ENCODE data around the gene DCPS. TPM values are rescaled to one million over a fixed set of nuclear protein-coding genes. Genes with fewer than 3 reads are reported as not detected.
"Not testable (repeated sequence)": the region's sequence is repeated elsewhere in the genome, so short reads cannot be mapped to it uniquely, and the experiment has no call there.

The DCPS gene
- total and polyA plus RNA-seq, 2 experiments from 2014 or later, result 12.1 to 26.1 TPM

DNA sequence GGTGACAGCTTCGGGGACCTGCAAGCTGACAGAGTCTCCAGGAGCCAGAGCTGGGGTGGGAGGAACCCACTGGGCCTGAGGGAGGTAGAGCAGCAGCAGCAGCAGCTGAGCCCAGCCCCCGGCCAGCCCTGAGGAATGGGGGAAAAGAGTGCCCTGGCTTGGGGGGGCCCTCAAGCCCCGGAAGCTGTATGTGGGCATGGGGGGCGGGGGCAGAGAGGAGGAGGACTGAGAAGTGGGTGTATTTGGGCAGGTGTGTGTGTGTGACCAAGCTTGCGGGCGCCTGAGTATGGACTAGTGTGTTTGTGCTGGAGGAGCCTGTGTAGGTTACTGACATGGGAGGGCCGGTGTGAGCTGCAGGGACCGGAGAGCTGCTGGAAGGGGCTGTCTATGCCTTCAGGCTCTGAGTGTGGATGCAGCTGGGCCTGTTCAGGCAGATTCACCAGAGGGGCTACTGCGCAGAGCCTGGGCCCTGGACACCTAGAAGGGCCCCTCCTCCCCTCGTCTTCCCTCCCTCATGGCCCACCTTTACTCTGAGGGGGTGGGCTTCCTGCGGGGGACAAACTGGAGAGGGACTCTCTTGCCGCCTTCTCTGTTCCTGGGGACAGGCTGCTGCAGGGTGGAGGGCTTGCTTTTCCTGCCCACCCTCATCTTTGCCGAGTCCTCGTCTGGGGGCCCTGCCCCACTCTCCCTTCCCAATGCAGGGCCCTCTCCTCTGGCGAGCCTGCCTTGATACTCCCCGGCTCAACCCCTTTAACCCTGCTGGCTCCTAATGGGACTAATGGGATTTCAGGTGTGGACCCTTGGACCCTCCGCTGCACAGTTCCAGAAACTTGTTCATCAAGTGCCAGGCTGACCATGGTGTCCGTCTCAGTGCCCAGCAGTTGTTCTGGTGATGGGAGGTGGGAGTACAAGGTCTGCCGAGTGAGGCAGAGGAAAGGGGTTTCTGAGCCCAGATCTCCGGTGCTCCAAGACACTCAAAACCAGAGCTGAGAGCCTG is 79.8 kb downstream of the DCPS start:
- Histone ChIP-seq H3K9me2 (ENCODE audit: insufficient read depth) (no peaks in the 10 kb centered on the region), H3K4me3 (no peak overlapping the region), H3K27me3 (replicated peaks; ENCODE audit: insufficient read depth) (no peaks in the 10 kb centered on the region), H3K9me3 (ENCODE audit: low read depth) (no peaks in the 10 kb centered on the region), H3K4me1 (ENCODE audit: insufficient read depth) (no peaks in the 10 kb centered on the region), H3K4me2 (ENCODE audit: unreplicated experiment) (no peak overlapping the region), H3K36me3 (ENCODE audit: low read depth) (no peaks in the 10 kb centered on the region), H3F3A (ENCODE audit: insufficient read depth) (no peaks in the 10 kb centered on the region), H3K9ac (no peak overlapping the region), H2AFZ (no peak overlapping the region), H3K27ac (no peak overlapping the region), H4K20me1 (ENCODE audit: insufficient read depth) (0 out of 2 replicates have a peak, but pooled peaks cover 10% of the 10 kb centered on the region), H3K79me2 (ENCODE audit: insufficient read depth) (peaks cover 56% of the 10 kb centered on the region)
- no peak for DNase-seq
- TF ChIP-seq EZH2 (IDR thresholded peaks at IDR 0.05; ENCODE audit: insufficient read depth, poor library complexity, severe bottlenecking) (no peak), EZH2phosphoT487 (IDR thresholded peaks at IDR 0.05; ENCODE audit: insufficient read depth, low read depth) (no peak)
- 67 to 70% methylated on average over 17 to 20 of the region's 20 CpGs for WGBS, 2 experiments (ENCODE audit: low coverage in 1 of 2, low lambda C conversion rate in 2 of 2, missing lambda C conversion rate in 2 of 2)
- in situ Hi-C loops (cut with MboI), result no loop called here

DNA sequence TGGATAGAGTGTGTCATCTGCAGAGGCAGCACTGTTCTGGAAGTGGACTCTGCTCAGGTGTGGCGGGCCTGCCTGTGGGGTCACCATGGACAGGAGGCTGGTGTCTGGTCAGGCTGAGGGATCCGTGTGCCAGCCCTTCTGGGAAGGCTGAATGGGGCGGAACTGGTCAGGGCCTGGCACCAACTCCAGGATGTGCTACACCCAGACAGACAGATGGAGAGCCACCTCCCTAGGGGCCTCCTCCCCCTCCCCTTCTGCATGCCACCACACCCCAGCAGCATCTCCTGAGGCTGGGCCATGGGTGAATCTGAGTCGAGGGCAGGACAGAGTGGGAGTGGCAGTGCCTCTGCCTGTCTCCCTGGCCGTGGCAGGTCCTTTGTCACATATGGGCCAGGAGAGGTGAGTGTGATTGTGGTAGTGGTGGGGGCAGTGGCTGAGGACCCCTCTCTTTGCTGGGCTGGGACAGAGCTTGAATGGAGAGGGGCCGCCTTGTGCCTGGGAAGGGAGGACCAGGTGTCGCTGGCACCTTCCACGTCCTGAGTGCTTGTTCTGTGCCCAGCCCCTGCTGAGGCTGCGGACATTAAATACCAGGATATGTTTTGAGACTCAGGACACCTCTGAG is 80.7 kb downstream of the DCPS start:
- Histone ChIP-seq H3K27ac (no peak overlapping the region), H4K20me1 (ENCODE audit: insufficient read depth) (0 out of 2 replicates have a peak, but pooled peaks cover 10% of the 10 kb centered on the region), H3K9me2 (ENCODE audit: insufficient read depth) (no peaks in the 10 kb centered on the region), H3K4me1 (ENCODE audit: insufficient read depth) (no peaks in the 10 kb centered on the region), H3K9me3 (ENCODE audit: low read depth) (no peaks in the 10 kb centered on the region), H3K9ac (no peak overlapping the region), H3K36me3 (ENCODE audit: low read depth) (no peaks in the 10 kb centered on the region), H2AFZ (no peak overlapping the region), H3K27me3 (replicated peaks; ENCODE audit: insufficient read depth) (no peaks in the 10 kb centered on the region), H3K79me2 (ENCODE audit: insufficient read depth) (peaks cover 56% of the 10 kb centered on the region), H3F3A (ENCODE audit: insufficient read depth) (no peaks in the 10 kb centered on the region), H3K4me2 (ENCODE audit: unreplicated experiment) (no peak overlapping the region), H3K4me3 (no peak overlapping the region)
- no peak for DNase-seq
- in situ Hi-C loops (cut with MboI), result no loop called here
- WGBS, 2 experiments (ENCODE audit: low coverage in 1 of 2, low lambda C conversion rate in 2 of 2, missing lambda C conversion rate in 2 of 2), result 71 to 82% methylated on average over 9 of the region's 9 CpGs
- TF ChIP-seq EZH2 (IDR thresholded peaks at IDR 0.05; ENCODE audit: insufficient read depth, poor library complexity, severe bottlenecking) (no peak), EZH2phosphoT487 (IDR thresholded peaks at IDR 0.05; ENCODE audit: insufficient read depth, low read depth) (no peak)

DNA sequence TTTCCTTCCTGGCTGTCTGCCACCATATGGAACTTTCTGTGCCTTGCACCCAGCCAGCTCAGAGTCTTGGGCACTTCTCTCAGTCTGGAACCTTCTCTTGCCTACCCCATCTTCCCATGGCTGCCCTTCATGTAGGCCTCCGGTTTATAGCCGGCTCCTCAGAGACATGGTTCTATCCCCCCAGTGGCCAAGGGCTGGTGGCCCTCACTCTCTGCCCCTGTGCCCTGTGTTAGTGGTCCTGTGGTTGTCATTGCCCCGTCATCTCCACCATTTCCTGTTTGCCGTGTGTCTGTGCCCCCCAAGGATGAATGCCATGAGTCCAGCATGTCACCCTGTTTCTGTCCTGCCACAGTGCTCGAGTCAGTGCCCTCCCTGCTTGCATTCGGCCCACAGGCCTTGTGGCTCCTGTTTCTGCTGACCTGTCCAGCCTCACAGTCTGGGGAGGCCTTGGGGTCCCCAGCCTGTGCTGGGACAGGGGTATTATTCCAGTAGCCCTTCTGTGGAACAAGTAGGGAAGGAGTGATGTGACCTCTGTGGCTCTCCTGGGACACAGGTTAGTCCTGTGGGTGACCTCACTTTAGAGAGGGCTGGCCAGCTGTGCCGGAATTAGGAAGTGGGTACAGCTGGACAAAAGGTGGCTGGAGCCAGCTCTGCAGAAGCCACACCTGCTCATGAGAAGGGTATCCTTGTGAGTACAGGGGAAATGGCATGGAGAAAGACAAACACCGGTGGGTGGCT is 82.3 kb downstream of the DCPS start:
- Histone ChIP-seq H3K9ac (no peak overlapping the region), H3K4me1 (ENCODE audit: insufficient read depth) (no peaks in the 10 kb centered on the region), H2AFZ (no peak overlapping the region), H4K20me1 (ENCODE audit: insufficient read depth) (no peaks in the 10 kb centered on the region), H3K9me2 (ENCODE audit: insufficient read depth) (no peaks in the 10 kb centered on the region), H3K36me3 (ENCODE audit: low read depth) (no peaks in the 10 kb centered on the region), H3F3A (ENCODE audit: insufficient read depth) (no peaks in the 10 kb centered on the region), H3K79me2 (ENCODE audit: insufficient read depth) (peaks cover 55% of the 10 kb centered on the region), H3K27ac (no peak overlapping the region), H3K9me3 (ENCODE audit: low read depth) (no peaks in the 10 kb centered on the region), H3K4me2 (ENCODE audit: unreplicated experiment) (no peak overlapping the region), H3K27me3 (replicated peaks; ENCODE audit: insufficient read depth) (no peaks in the 10 kb centered on the region), H3K4me3 (no peak overlapping the region)
- WGBS, 2 experiments (ENCODE audit: low coverage in 1 of 2, low lambda C conversion rate in 2 of 2, missing lambda C conversion rate in 2 of 2), result 71 to 72% methylated on average over 8 of the region's 8 CpGs
- TF ChIP-seq EZH2 (IDR thresholded peaks at IDR 0.05; ENCODE audit: insufficient read depth, poor library complexity, severe bottlenecking), result no peak
- DNase-seq, result no peak
- in situ Hi-C loops (cut with MboI), result no loop called here

DNA sequence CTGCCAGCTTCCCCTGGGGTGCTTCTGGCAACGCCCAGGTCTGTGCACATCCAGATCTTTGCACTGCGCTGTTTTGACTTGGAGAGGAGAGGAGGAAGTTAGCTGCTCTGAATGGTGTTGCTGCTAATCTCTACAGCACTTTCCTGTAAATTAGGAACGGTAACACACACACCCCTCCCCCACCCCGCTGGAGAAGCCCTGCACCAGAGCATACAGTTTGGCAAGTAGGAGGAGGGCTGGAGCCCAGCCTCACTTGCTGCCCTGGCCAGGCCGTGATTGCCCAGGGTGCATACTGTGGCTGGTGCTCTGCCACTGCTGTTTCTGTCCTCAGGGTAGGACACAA is 82.8 kb downstream of the DCPS start:
- H3K27ac ChIP-seq; H3K27me3 ChIP-seq (replicated peaks; ENCODE audit: insufficient read depth); in situ Hi-C loops (cut with MboI); H2AFZ ChIP-seq; DNase-seq; H4K20me1 ChIP-seq (ENCODE audit: insufficient read depth); H3K9me2 ChIP-seq (ENCODE audit: insufficient read depth); H3F3A ChIP-seq (ENCODE audit: insufficient read depth); H3K4me2 ChIP-seq (ENCODE audit: unreplicated experiment); H3K9ac ChIP-seq; H3K4me1 ChIP-seq (ENCODE audit: insufficient read depth); H3K36me3 ChIP-seq (ENCODE audit: low read depth); H3K9me3 ChIP-seq (ENCODE audit: low read depth); H3K4me3 ChIP-seq: not testable (repeated sequence)
- peaks cover 61% of the 10 kb centered on the region for H3K79me2 ChIP-seq (ENCODE audit: insufficient read depth)
- 26 to 41% methylated on average over 5 of the region's 5 CpGs for WGBS, 2 experiments (ENCODE audit: low coverage in 1 of 2, low lambda C conversion rate in 2 of 2, missing lambda C conversion rate in 2 of 2)
